ACC112 (cell line): ENCODE data around the gene TNFRSF25.
A peak's percentile ranks its signal among the peaks of the same experiment; 100 is the strongest.

Experiments used
- H2AFZ ChIP-seq: fragments of 200-600 bp; sonication (generic); one replicate; pipeline ENCODE4 v1.6.0; 2017; ENCODE audit warnings: antibody characterized with exemption, low read length; ENCODE audit not compliant: unreplicated experiment
- H3K27ac ChIP-seq: fragments of 200-600 bp; sonication (generic); 2 replicates; pipeline ENCODE4 v1.5.1; 2014; ENCODE audit warnings: low read depth, mild to moderate bottlenecking, antibody characterized with exemption, low read length, moderate library complexity
- H3K27me3 ChIP-seq: fragments of 200-600 bp; sonication (generic); 2 replicates; pipeline ENCODE4 v1.6.1; 2014; ENCODE audit warnings: mild to moderate bottlenecking, antibody characterized with exemption, low read length, moderate library complexity, mixed read lengths; ENCODE audit not compliant: insufficient read depth
- H3K36me3 ChIP-seq: fragments of 200-600 bp; sonication (generic); 2 replicates; pipeline ENCODE4 v1.6.1; 2016; ENCODE audit warnings: mild to moderate bottlenecking, antibody characterized with exemption, low read length, moderate library complexity, mixed read lengths; ENCODE audit not compliant: insufficient read depth
- H3K4me1 ChIP-seq: fragments of 200-600 bp; sonication (generic); one replicate; pipeline ENCODE4 v1.6.1; 2016; ENCODE audit warnings: low read length, mixed read lengths; ENCODE audit not compliant: insufficient read depth, unreplicated experiment, control insufficient read depth
- H3K4me3 ChIP-seq: fragments of 200-600 bp; sonication (generic); 2 replicates; pipeline ENCODE4 v1.5.1; 2014; ENCODE audit warnings: mild to moderate bottlenecking, low read depth, low read length
- H3K79me2 ChIP-seq: fragments of 200-600 bp; sonication (generic); one replicate; pipeline ENCODE4 v1.6.0; 2016; ENCODE audit warnings: low read length; ENCODE audit not compliant: control insufficient read depth, unreplicated experiment, insufficient read depth

Gene TNFRSF25

GRCh38 chr1:6486433-6487011 is 20.5 kb upstream of the TNFRSF25 start:
- no peak overlapping the region for H3K27ac ChIP-seq
- H3K36me3 ChIP-seq, result no peaks in the 10 kb centered on the region
- no peaks in the 10 kb centered on the region for H3K27me3 ChIP-seq
- peaks cover 27% of the 10 kb centered on the region for H3K4me1 ChIP-seq
- peaks cover 22% of the 10 kb centered on the region for H3K79me2 ChIP-seq
- H2AFZ ChIP-seq, result no peak overlapping the region
- peak overlapping the region; percentile 67 for H3K4me3 ChIP-seq

- H3K4me3 ChIP-seq, result peak overlapping the region; percentile 67
- H3K27me3 ChIP-seq, result no peaks in the 10 kb centered on the region
- H2AFZ ChIP-seq, result no peak overlapping the region
- H3K36me3 ChIP-seq, result no peaks in the 10 kb centered on the region
- peaks cover 22% of the 10 kb centered on the region for H3K79me2 ChIP-seq
- peaks cover 27% of the 10 kb centered on the region for H3K4me1 ChIP-seq
- no peak overlapping the region for H3K27ac ChIP-seq
Observed at GRCh38 chr1:6485168-6486101, 19.5 kb upstream of the TNFRSF25 start.

- Histone ChIP-seq H3K36me3 (no peaks in the 10 kb centered on the region), H3K27me3 (no peaks in the 10 kb centered on the region), H3K27ac (no peak overlapping the region), H3K4me1 (peaks cover 27% of the 10 kb centered on the region), H2AFZ (no peak overlapping the region), H3K4me3 (peak overlapping the region; percentile 67), H3K79me2 (peaks cover 18% of the 10 kb centered on the region)
Observed at GRCh38 chr1:6484826-6485167, 18.8 kb upstream of the TNFRSF25 start.

- H3K27me3 ChIP-seq, result no peaks in the 10 kb centered on the region
- H3K4me3 ChIP-seq, result no peak overlapping the region
- no peak overlapping the region for H3K27ac ChIP-seq
- H3K79me2 ChIP-seq, result peaks cover 12% of the 10 kb centered on the region
- no peaks in the 10 kb centered on the region for H3K36me3 ChIP-seq
- no peak overlapping the region for H2AFZ ChIP-seq
- H3K4me1 ChIP-seq, result peaks cover 16% of the 10 kb centered on the region
Observed at GRCh38 chr1:6483761-6484117, 17.8 kb upstream of the TNFRSF25 start.

GRCh38 chr1:6483017-6483760 is 17.2 kb upstream of the TNFRSF25 start:
- Histone ChIP-seq H3K27me3 (no peaks in the 10 kb centered on the region), H3K27ac (no peak overlapping the region), H3K4me3 (no peak overlapping the region), H3K79me2 (peaks cover 10% of the 10 kb centered on the region), H3K4me1 (peaks cover 11% of the 10 kb centered on the region), H2AFZ (no peak overlapping the region), H3K36me3 (no peaks in the 10 kb centered on the region)

GRCh38 chr1:6481820-6482219 is 15.8 kb upstream of the TNFRSF25 start:
- Histone ChIP-seq H3K79me2 (peaks cover 8% of the 10 kb centered on the region), H3K4me1 (peaks cover 9% of the 10 kb centered on the region), H3K27ac (no peak overlapping the region), H3K4me3 (no peak overlapping the region), H3K36me3 (no peaks in the 10 kb centered on the region), H3K27me3 (no peaks in the 10 kb centered on the region), H2AFZ (no peak overlapping the region)

GRCh38 chr1:6477039-6477820 is 11.3 kb upstream of the TNFRSF25 start:
- H3K79me2 ChIP-seq, result peaks cover 2% of the 10 kb centered on the region
- no peak overlapping the region for H2AFZ ChIP-seq
- no peak overlapping the region for H3K4me3 ChIP-seq
- H3K27ac ChIP-seq, result no peak overlapping the region
- peaks cover 6% of the 10 kb centered on the region; the same call in 1 of the 2 replicates for H3K36me3 ChIP-seq
- no peaks in the 10 kb centered on the region for H3K4me1 ChIP-seq
- no peaks in the 10 kb centered on the region for H3K27me3 ChIP-seq

GRCh38 chr1:6476483-6476882 is 10.5 kb upstream of the TNFRSF25 start:
- no peaks in the 10 kb centered on the region for H3K27me3 ChIP-seq
- H3K4me3 ChIP-seq, result no peak overlapping the region
- no peak overlapping the region for H3K27ac ChIP-seq
- H3K79me2 ChIP-seq, result no peaks in the 10 kb centered on the region
- peaks cover 6% of the 10 kb centered on the region; the same call in 1 of the 2 replicates for H3K36me3 ChIP-seq
- H3K4me1 ChIP-seq, result no peaks in the 10 kb centered on the region
- H2AFZ ChIP-seq, result no peak overlapping the region

GRCh38 chr1:6475381-6476133 is 9.6 kb upstream of the TNFRSF25 start:
- Histone ChIP-seq H3K36me3 (peaks cover 6% of the 10 kb centered on the region; the same call in 1 of the 2 replicates), H3K79me2 (no peaks in the 10 kb centered on the region), H3K4me3 (no peak overlapping the region), H3K4me1 (no peaks in the 10 kb centered on the region), H3K27me3 (no peaks in the 10 kb centered on the region), H3K27ac (no peak overlapping the region), H2AFZ (no peak overlapping the region)
